ENCODE results near the gene ACER1.

Gene ACER1

GRCh38 chr19:6258812-6259311 is 74.5 kb downstream of the ACER1 start:
- Histone ChIP-seq H3K9ac (ENCODE audit: low read length) (no peak overlapping the region), H2AFZ (ENCODE audit: low read depth, low read length) (no peak overlapping the region), H3K27ac (ENCODE audit: low read length) (no peak overlapping the region), H3K79me2 (ENCODE audit: low read length) (peaks cover 78% of the 10 kb centered on the region), H3K4me2 (ENCODE audit: low read length) (no peak overlapping the region), H3K4me1 (ENCODE audit: low read length) (peaks cover 15% of the 10 kb centered on the region), H3K27me3 (ENCODE audit: low read depth, low read length) (no peaks in the 10 kb centered on the region), H3K36me3 (replicated peaks; ENCODE audit: low read depth, low read length) (peaks cover 60% of the 10 kb centered on the region), H3K9me3 (ENCODE audit: insufficient read depth, low read length) (no peaks in the 10 kb centered on the region), H3K4me3 (ENCODE audit: low read length) (no peak overlapping the region), H4K20me1 (ENCODE audit: insufficient read depth, low read length) (peaks cover 34% of the 10 kb centered on the region)
- no peak for TF ChIP-seq CTCF (IDR thresholded peaks at IDR 0.05; ENCODE audit: low read depth, low read length)
- no peak for TF ChIP-seq EZH2phosphoT487 (IDR thresholded peaks at IDR 0.05; ENCODE audit: low read depth)
